Central memory CD4-positive, alpha-beta T cell (primary cell): ENCODE data around the gene TRIM73.
"Not testable (repeated sequence)": the region's sequence is repeated elsewhere in the genome, so short reads cannot be mapped to it uniquely, and the experiment has no call there.

Experiments used
- DNase-seq: peaks from one replicate; pipeline ENCODE4 v3.0.0; 2022
- total RNA-seq, 3 experiments: gene quantifications; one replicate each; lab custom pipeline; 2026; lab: John Stamatoyannopoulos, UW

TRIM73 gene
- total RNA-seq, result 0.11 to 1.9 (median 0.87) reads per million in 3 experiments

GRCh38 chr7:75395329-75395728, at the start of gene TRIM73:
Gene TRIM73 (plus strand): TSS chr7:75395629. CDS start chr7:75398934, 3,305 bp downstream.
- DNase-seq, result not testable (repeated sequence)

GRCh38 chr7:75358671-75359541, 36.5 kb upstream of the TRIM73 start:
- DNase-seq, result peak; percentile 45

- not testable (repeated sequence) for DNase-seq
Observed at GRCh38 chr7:75359542-75359848, 35.9 kb upstream of the TRIM73 start.

GRCh38 chr7:75364079-75364478, 31.4 kb upstream of the TRIM73 start:
- not testable (repeated sequence) for DNase-seq

GRCh38 chr7:75366643-75367042, 28.8 kb upstream of the TRIM73 start:
- not testable (repeated sequence) for DNase-seq

GRCh38 chr7:75367313-75367712, 28.1 kb upstream of the TRIM73 start:
- DNase-seq, result not testable (repeated sequence)

GRCh38 chr7:75374144-75374518, 21.3 kb upstream of the TRIM73 start:
- not testable (repeated sequence) for DNase-seq

- DNase-seq, result not testable (repeated sequence)
Observed at GRCh38 chr7:75374519-75375317, 20.7 kb upstream of the TRIM73 start.

GRCh38 chr7:75393194-75393593, 2.2 kb upstream of the TRIM73 start:
- not testable (repeated sequence) for DNase-seq

- not testable (repeated sequence) for DNase-seq
Observed at GRCh38 chr7:75397865-75398264, 2.4 kb downstream of the TRIM73 start.

- DNase-seq, result not testable (repeated sequence)
Observed at GRCh38 chr7:75398771-75399700, 3.6 kb downstream of the TRIM73 start.

GRCh38 chr7:75400575-75400974, 5.1 kb downstream of the TRIM73 start:
- not testable (repeated sequence) for DNase-seq

- not testable (repeated sequence) for DNase-seq
Observed at GRCh38 chr7:75403455-75404443, 8.3 kb downstream of the TRIM73 start.

GRCh38 chr7:75404663-75405062, 9.2 kb downstream of the TRIM73 start:
- DNase-seq, result not testable (repeated sequence)

- peak; percentile 27 for DNase-seq
Observed at GRCh38 chr7:75409880-75410822, 14.7 kb downstream of the TRIM73 start.

GRCh38 chr7:75410823-75411173, 15.4 kb downstream of the TRIM73 start:
- DNase-seq, result not testable (repeated sequence)

- not testable (repeated sequence) for DNase-seq
Observed at GRCh38 chr7:75414204-75414603, 18.8 kb downstream of the TRIM73 start.

GRCh38 chr7:75414708-75415427, 19.4 kb downstream of the TRIM73 start:
- not testable (repeated sequence) for DNase-seq

- not testable (repeated sequence) for DNase-seq
Observed at GRCh38 chr7:75415428-75415817, 20.0 kb downstream of the TRIM73 start.
